ENCODE measurements around the gene SPRTN. TPM values are rescaled to one million over a fixed set of nuclear protein-coding genes. Genes with fewer than 3 reads are reported as not detected.

SPRTN gene
- total and polyA plus RNA-seq, 9 donors, result 3.9 to 11.7 (median 8.1) TPM

DNA sequence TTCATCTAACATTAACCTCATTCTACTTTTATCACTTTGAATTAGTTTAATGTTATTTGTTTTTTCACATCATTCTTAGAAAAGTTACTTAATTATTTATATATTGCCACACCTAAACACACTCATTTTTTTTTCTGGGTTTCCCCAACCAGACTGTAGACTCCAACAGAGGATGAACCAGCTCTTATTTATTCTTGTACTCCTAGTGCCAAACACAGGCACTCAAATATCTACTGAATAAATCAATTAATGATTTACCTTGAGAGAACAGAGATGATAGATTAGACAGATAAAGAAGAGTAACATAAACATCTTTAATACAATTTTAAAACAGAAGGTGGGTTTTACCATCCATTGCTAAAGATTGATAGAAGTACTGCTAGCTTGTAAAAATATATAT is 48.4 kb downstream of the SPRTN start:
- Histone ChIP-seq H3K27me3 (no peaks in the 10 kb centered on the region), H3K9me3 (no peaks in the 10 kb centered on the region), H3K4me1 (ENCODE audit: insufficient read depth) (peaks cover 1% of the 10 kb centered on the region), H3K4me3 (no peak overlapping the region), H3K36me3 (no peaks in the 10 kb centered on the region), H3K27ac (no peak overlapping the region)
- no peak for TF ChIP-seq EP300 (IDR thresholded peaks at IDR 0.05)
- no peak for DNase-seq
- intact Hi-C loops (cut with DNase I), result no loop called here

DNA sequence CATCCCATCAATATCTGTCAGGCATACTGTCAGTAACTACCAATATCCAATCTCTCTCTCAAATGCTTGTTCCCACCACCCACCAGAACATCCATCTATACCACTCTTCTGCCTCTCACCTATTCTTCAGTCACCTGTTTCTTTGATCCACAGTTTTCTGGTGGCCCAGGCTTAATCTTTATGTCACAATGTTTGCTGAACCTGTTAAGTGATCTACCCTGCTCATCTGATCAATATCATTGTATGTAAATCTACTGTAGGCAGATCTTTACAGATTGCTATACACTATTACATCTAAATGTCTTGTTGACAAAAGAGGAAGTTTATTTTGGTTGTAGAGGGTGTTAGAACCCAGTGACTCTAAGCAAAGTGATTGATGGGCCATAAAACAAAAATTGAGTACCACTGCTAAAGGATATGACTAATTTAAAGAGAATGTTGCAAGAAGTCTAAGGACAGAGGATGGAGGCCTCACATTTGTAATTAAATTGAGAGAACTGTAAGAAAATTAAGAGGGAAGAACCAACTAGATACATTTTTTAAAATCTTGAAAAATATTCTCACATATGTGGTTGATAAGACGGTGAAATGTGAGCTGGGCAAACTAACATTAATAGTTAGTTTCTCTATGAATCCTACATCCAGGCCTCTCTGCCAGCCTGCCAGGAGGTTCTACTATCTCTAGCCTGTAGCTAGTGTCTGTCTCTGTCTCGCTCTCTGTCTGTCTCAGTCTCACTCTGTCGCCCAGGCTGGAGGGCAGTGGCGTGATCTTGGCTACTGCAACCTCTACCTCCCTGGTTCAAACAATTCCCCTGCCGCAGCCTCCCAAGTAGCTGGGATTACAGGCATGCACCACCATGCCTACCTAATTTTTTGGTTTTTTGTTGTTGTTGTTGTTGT is 49.9 kb downstream of the SPRTN start:
- Histone ChIP-seq H3K4me3 (no peak overlapping the region), H3K27me3 (no peaks in the 10 kb centered on the region), H3K9me3 (no peaks in the 10 kb centered on the region), H3K36me3 (no peaks in the 10 kb centered on the region), H3K27ac (no peak overlapping the region), H3K4me1 (ENCODE audit: insufficient read depth) (peaks cover 1% of the 10 kb centered on the region)
- DNase-seq, result no peak
- 78 to 97% (median 93%) methylated on average over 5 of the region's 5 CpGs for WGBS, 3 donors
- TF ChIP-seq POLR2A (IDR thresholded peaks at IDR 0.05) (no peak), EP300 (IDR thresholded peaks at IDR 0.05) (no peak)
- TF ChIP-seq, protein P1, sequence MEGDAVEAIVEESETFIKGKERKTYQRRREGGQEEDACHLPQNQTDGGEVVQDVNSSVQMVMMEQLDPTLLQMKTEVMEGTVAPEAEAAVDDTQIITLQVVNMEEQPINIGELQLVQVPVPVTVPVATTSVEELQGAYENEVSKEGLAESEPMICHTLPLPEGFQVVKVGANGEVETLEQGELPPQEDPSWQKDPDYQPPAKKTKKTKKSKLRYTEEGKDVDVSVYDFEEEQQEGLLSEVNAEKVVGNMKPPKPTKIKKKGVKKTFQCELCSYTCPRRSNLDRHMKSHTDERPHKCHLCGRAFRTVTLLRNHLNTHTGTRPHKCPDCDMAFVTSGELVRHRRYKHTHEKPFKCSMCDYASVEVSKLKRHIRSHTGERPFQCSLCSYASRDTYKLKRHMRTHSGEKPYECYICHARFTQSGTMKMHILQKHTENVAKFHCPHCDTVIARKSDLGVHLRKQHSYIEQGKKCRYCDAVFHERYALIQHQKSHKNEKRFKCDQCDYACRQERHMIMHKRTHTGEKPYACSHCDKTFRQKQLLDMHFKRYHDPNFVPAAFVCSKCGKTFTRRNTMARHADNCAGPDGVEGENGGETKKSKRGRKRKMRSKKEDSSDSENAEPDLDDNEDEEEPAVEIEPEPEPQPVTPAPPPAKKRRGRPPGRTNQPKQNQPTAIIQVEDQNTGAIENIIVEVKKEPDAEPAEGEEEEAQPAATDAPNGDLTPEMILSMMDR (IDR thresholded peaks at IDR 0.05), result no peak
- intact Hi-C loops (cut with DNase I), result no loop called here

DNA sequence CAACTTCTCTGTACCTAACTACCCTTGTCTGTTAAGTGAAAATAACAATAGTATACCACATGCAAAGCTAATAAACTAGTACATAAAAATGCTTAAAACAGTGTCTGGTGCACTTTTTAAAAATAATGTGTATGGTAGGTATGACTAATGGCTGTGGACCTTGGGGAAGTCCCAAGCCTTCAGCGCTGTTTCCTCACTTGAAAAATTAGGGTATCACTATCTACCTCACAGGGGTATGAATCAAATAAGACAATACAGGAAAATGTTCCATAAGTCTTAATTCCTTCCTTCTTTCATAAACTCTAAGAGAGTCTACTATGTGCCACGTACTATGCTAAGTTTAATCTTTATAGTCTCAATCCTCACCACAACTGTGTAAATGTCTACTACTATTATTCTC is 52.0 kb downstream of the SPRTN start:
- H3K4me1 ChIP-seq (ENCODE audit: insufficient read depth), result peaks cover 1% of the 10 kb centered on the region
- H3K9me3 ChIP-seq, result no peaks in the 10 kb centered on the region
- TF ChIP-seq, protein P1 (IDR thresholded peaks at IDR 0.05), result no peak
- no peak for TF ChIP-seq EP300 (IDR thresholded peaks at IDR 0.05)
- no peak for TF ChIP-seq POLR2A (IDR thresholded peaks at IDR 0.05)
- no peaks in the 10 kb centered on the region for H3K36me3 ChIP-seq
- 48 to 93% (median 79%) methylated on average over 2 of the region's 2 CpGs for WGBS, 3 donors
- intact Hi-C loops (cut with DNase I), result no loop called here
- no peaks in the 10 kb centered on the region for H3K27me3 ChIP-seq
- H3K4me3 ChIP-seq, result no peak overlapping the region
- DNase-seq, result no peak
- no peak overlapping the region for H3K27ac ChIP-seq

DNA sequence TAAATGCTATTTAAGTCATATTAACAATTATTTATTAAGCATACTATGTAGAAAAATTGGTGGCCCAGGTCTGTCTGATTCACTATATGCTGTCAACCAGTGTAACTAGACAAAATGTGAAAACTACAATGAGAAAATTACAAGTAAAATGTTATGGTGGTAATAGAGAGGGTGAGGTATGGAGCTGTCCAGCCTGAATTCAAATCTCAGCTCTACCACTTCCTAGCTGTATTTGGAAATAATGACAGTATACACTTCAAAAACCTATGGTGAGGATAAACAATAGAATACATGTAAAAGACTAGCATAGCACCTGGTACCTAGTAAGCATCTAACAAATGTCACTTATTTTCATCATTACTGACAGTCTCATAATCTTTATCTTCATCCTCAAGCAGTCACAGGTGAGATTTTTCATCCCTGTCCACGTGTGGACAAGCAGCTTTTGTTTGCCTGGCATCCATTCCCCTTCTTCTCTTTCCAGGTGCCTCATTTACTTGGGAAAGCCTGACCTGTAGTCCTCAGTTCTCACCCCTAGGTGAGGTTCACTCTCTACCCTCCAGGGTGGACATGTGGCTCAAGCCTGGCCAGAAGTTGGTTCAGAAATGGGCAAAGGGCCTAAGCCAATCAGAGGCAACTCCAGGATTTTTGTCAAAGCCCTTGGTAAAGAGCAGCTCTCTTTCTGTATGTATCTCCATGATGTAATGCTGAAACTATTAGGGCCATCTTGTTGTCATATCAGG is 54.5 kb downstream of the SPRTN start:
- peaks cover 1% of the 10 kb centered on the region for H3K4me1 ChIP-seq (ENCODE audit: insufficient read depth)
- intact Hi-C loops (cut with DNase I), result no loop called here

More for the DNA sequence above, 54.5 kb downstream of the SPRTN start:
- Histone ChIP-seq H3K9me3 (no peaks in the 10 kb centered on the region), H3K27me3 (no peaks in the 10 kb centered on the region), H3K27ac (no peak overlapping the region), H3K36me3 (no peaks in the 10 kb centered on the region), H3K4me3 (no peak overlapping the region)
- TF ChIP-seq, protein P1 (IDR thresholded peaks at IDR 0.05), result no peak
- TF ChIP-seq POLR2A (IDR thresholded peaks at IDR 0.05), result no peak
- no peak for TF ChIP-seq EP300 (IDR thresholded peaks at IDR 0.05)
- no peak for DNase-seq
- WGBS, 3 donors, result 65 to 74% (median 69%) methylated on average over 1 of the region's 1 CpG

All from ovary (tissue), 9 donors.